GM21825 (cell line): Measurements from ENCODE around the gene MIDN.
A peak's percentile ranks its signal among the peaks of the same experiment; 100 is the strongest.
"Not testable (repeated sequence)": the region's sequence is repeated elsewhere in the genome, so short reads cannot be mapped to it uniquely, and the experiment has no call there.

Experiments
- ATAC-seq: cut with Tn5 transposase; IDR thresholded peaks from one replicate; pipeline ENCODE4 v1.9.1; 2021; ENCODE audit warnings: mild to moderate bottlenecking, moderate library complexity; ENCODE audit not compliant: unreplicated experiment

MIDN gene

DNA sequence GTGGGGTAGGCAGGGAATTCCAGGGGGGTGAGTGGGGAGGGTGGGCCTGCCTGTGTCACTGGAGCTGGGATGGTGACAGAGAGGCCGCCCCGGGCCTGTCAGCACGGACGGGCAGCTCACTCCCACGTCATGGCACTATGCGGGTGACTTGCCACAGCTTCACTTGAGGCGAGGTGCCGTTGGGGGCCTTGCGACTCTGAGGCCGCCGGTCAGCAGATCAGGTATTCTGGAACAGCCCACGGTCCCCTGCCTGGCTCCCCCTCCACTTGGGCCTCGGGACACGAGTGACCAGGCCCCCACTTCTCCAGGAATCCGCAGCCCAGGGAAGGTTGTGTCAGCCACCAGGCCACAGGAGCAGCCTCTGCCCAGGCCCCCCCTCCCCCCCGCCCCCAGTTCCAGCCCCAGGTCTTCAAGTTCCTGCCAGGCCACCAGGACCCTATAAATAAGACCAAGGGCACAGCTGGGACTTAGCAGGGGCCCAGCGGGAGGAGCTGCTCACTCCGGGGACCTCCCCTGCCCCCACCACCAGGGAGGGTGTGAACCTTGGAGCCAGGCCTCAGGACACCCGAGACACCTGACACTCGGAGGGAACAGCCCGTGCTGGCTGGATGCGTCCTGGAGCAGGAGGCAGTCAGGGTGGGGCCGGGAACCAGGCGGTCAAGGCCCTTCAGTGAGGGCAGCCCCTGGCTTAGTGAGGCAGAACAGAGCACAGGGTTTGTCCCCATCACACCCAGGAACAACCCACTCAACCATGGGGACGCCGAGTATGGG lies 2.7 kb upstream of the MIDN start:
- no peak for ATAC-seq

DNA sequence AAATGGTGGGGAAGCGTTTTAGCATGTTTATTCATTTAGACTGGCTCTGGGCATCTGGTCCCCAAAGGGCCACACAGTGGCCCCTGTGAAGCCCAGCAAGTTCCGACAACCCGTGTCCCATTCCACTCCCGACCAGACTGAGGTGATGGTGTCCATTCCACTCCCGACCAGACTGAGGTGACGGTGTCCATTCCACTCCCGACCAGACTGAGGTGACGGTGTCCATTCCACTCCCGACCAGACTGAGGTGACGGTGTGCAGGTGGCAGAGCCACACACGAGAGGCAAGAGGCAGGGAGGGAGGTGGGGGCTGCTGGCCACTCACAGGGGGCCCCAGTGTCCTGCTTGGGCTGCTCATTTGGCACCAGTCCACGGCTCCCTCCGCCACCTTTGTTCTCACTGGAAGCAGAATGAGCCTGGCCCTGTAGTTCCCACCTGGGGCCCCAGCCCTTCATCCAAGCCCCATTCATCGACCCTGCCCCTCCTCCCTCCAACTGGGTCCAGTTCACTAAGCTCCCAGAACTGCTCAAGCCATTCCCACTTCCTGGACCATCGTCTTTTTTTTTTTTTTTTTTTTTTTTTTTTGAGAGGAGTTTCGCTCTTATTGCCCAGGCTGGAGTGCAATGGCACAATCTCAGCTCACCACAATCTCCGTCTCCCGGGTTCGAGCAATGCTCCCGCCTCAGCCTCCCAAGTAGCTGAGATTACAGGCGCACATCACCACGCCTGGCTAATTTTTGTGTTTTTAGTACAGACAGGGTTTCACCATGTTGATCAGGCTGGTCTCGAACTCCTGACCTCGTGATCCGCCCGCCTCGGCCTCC lies 1.9 kb upstream of the MIDN start:
- ATAC-seq = not testable (repeated sequence)

DNA sequence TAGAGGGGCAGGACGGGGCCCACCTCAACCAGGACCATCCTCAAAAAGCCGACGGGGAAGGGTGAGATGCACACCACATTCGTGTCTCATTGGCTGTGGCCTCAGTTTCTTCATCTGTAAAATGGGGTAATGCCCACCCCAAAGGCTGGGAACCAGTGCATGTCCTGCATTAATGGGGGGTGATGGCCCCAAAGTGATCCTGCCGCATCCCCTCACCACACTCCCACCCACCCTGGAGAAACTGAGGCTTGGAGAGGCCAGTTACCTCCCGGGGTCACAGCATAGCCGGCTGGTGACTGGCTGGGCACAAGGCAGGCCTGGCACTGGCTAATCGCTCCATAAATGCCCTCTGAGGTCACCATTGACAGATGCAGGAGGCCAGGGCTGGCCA lies 640 bp upstream of the MIDN start:
- ATAC-seq = no peak

DNA sequence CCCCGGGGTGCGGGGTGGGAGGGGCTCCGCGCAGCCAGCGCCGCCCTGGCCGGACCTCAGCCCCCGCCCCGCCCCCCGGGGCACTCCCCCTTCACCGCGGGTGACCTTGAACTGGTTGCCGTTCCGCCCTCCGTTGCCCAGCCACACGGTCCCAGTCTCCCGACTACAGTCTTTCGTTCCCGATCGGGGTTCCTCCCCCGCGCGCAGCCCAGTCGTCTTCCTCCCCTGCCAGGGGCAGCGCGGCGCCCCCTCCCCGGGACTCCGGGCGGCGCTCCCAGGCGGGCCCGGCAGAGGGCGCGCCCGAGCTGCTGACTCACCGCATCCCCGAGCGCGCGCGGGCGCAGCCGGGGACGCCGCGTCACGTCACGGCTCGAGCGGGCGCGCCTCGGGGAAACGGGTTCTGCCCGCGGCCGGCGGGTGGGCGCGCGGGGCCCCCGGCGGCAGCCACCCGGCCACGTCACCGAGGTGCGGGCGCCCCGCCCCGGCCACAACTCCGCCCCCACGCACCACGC lies 459 bp downstream of the MIDN start:
- ATAC-seq = peak; percentile 23

DNA sequence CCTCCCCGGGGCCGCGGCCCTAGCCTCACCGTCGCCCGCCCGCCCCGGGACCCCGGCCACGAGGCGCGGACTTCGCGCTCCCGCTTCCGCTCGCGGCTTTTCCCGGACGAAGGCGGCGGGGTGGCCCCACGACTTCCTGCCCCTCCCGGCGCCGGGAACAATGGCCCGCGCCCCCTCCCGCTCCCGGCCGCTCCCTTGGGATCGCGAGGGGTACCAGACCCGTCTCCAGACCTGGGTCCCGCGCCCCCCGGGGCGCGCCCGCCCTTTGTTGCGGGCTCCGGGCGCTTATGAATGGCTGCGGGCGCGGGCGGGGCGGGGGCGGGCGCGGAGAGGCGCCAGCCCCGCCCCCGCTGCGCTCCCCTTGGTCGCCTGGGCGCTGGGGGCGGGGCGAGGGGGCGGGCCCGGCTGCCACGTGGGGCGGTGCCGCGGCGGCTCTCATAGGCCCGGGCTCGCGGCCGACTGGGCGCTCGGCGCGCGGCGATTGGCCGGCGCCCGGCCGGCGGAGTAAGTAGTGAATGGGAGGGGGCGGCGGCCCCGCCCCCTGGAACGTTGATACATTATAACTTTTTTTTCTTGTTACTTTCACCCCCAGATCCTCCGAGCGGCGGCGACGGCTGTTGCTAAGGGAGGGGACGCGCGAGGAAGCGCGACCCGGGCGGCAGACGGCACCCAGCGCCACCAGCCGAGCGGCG lies 1.1 kb downstream of the MIDN start:
- peak; percentile 30 for ATAC-seq

DNA sequence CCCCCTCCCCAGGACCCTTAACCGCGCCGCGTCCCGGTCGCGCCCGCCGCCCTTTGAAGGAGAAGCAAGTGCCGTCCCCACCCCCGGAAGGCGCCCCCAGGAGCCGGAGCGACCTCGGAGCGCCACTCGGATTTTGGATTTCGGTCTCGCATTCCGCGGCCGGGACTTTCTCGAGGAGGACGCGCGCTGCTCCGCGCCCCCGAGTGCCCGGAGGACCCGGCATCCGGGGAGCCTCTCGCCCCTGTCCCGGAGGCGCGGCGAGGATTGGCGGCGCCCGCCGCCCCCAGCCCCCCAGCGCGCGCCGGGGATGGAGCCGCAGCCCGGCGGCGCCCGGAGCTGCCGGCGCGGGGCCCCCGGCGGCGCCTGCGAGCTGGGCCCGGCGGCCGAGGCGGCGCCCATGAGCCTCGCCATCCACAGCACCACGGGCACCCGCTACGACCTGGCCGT lies 1.6 kb downstream of the MIDN start:
- ATAC-seq = no peak

DNA sequence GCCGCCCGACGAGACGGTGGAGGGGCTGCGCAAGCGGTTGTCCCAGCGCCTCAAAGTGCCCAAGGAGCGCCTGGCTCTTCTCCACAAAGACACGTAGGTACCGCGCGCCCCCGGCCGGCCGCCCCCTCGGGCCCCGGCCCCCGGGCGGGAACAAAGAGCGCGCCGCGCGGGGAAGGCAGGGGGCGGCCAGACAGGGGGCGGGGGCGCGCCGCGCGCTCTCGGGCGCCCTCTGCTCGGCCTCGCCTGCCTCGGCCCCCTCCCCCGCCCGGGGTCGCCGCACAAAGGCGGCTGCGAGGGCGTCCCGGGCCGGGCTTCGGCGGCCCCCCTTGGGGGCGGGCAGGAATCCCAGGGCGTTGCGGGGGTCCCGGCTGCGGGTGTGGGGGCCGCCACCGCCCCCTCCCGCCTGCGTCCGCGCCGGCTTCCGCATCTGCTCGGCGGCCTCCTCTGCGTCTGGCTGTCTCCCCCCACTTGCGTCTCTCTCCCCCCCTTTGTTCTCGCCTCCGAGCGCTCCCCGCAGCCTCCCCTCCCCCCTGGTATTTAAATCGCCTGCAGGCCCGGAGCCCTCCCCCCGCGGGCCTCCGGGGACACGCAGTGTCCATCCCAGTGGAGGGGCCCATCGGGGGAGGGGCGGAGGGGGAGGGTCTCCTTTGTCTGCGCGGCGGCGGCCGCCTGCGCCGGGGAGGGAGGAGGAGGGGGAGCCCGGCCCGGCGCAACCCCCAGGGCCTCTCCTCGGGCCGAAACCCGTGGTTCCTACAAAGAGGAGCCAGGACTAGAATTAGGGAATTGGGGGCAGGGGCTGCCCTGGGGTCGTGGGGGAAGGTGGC lies 2.3 kb downstream of the MIDN start:
- no peak for ATAC-seq

DNA sequence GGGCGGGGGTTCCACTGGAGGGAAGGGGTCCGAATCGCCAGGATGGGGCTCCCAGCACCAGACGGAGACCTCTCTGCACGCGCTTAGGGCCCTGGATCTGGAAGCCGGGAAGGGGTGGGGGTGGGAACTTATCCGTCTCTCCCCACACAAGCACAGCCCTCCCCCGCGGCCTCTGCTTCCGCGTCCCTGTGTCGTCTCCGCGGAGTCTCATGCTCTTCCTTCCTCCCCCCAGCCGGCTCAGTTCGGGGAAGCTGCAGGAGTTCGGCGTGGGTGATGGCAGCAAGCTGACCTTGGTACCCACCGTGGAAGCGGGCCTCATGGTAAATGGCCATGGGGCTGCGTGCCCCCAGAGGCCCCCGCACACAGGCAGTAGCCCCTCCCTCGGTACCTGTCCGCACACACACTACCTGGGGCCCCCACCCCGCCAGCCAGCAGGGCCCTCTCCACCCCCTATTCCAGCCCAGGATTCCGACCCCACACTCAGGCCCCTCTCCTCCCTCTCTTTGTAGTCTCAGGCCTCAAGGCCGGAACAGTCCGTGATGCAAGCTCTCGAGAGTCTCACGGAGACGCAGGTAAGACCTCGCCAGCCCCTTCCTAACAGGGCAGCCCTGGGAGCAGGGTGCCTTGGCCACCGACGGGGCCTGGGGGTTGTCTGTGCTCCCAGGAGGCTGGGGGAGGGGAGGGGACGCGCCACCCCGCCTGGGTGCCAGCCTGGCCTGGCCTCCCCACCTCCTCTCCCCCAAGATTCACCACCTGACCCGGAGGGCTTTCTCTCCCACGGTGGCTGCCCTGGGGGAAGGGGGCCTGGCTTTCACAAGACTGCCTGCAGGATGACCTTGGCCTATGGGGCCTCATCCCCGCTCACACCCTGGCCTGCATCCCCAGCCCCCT lies 3.2 kb downstream of the MIDN start:
- no peak for ATAC-seq

DNA sequence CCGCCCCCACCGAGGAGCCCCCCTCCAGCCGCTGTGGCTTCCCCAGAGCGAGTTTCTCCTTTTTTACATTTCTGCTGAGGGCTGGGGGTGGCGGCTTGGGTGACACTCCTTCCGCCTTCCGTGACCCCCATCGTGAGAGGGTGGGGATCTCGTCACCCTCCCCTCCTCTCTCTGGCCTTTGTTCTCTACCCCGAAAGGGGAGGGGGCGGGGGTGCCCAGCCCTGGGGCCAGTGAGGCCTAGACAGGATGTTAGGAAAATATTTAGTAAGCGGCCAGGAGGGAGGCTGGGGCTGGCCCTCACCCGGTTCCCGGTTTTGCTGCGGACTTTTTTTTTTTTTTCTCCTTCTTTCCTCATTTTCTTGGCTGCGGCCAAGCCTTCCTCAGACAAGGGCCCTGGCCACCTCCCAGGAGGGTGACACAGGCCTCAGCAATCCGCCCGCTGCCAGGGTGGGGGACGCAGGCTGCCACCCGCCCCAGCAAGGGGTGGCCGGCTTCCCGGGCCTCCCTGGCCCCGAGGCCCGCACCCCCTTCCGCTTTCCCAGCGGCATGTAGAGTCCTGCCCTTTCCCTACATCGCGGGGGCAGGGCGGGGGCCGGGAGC lies 3.9 kb downstream of the MIDN start:
- no peak for ATAC-seq

DNA sequence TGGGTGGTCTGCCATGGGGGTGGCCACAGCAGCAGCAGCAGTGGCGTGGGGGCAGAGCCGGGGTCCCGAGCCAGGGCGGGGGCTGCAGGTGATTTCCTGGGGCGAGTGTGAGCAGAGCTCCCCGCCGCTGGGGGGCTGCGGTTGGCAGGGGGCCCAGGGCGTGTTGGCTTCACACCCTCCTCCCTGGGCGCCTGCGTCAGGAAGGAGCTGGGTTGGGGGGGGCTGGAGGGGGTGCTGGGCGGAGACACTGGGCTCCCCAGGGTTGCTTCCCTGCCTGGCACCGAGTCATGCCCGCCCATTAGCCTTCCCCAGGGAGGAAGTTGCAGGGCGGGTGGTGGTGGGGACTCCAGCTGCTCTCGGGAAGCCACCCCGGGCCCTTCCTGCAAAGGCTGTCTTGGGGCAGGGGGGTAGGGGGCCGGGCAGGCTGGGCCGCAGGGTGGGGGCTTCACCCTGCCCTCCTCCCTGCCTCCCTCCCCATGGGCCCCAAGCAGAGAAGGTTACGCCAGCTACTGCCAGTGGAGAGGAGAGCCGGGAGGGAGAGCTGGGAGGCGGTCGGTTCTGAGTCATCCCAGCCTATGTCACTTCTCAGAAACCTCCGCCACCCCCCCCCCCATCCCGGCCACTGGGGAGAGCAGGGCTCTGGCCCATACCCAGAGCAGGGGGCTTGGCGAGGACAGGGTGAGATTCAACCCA lies 4.6 kb downstream of the MIDN start:
- ATAC-seq = no peak

DNA sequence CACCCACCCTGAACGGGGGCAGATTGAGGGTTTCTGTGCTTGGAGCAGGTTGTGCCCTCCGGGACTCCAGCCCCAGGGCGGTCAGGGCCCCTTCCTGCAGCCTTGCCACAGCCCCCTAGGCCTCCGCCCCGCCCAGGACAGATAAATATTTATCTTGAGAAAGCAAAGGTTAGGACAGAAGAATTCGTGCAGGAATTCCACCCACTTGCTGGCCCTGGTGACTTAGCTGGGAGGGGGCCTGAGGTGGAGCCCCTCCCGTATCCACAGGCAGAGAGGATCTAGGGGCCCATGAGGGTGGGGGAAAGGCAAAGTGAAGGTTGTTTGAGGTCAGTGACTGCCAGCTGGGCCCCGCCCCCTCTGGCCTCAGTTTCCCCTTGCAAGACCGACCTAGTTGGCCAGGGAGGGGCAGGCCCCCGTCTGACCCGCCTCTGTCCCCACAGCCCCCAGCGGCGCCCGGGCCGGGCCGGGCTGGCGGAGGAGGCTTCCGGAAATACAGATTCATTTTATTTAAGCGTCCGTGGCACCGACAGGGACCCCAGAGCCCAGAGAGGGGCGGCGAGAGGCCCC lies 5.2 kb downstream of the MIDN start:
- no peak for ATAC-seq

DNA sequence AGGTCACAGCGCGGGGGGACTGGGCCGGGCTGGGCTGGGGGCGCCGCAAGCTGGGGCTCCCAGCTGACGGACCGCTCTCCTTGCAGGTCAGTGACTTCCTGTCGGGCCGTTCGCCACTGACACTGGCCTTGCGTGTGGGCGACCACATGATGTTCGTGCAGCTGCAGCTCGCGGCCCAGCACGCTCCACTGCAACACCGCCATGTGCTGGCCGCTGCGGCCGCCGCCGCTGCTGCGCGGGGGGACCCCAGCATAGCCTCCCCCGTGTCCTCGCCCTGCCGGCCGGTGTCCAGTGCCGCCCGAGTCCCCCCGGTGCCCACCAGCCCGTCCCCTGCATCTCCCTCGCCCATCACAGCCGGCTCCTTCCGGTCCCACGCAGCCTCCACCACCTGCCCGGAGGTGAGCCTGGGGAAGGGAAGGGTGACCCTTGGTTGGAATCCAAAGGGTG lies 5.7 kb downstream of the MIDN start:
- ATAC-seq = no peak

DNA sequence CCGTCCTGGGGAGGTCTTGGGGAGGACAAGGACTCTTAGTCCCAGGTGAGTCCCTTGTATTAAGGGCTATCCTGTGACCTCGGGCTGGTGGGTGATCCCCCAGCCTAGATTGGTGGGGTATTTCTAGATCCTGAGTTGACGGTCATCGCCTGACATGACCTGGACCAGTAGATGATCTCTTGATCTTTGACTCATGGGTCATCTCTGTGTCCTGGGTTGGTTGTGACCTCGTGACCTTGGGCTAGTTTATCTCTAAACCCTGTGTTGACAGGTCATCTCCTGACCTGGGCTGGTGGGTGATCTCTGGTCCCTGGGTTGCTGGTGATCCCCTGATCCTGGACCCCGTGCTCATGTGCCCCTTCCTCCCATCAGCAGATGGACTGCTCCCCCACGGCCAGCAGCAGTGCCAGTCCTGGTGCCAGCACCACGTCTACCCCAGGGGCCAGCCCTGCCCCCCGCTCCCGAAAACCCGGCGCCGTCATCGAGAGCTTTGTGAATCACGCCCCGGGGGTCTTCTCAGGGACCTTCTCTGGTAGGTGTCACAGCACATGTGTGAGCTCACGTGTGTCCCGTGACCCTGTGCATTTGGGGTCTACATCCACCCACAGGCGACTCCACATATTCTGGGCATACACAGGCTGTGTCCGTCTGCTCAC lies 6.3 kb downstream of the MIDN start:
- ATAC-seq = no peak

DNA sequence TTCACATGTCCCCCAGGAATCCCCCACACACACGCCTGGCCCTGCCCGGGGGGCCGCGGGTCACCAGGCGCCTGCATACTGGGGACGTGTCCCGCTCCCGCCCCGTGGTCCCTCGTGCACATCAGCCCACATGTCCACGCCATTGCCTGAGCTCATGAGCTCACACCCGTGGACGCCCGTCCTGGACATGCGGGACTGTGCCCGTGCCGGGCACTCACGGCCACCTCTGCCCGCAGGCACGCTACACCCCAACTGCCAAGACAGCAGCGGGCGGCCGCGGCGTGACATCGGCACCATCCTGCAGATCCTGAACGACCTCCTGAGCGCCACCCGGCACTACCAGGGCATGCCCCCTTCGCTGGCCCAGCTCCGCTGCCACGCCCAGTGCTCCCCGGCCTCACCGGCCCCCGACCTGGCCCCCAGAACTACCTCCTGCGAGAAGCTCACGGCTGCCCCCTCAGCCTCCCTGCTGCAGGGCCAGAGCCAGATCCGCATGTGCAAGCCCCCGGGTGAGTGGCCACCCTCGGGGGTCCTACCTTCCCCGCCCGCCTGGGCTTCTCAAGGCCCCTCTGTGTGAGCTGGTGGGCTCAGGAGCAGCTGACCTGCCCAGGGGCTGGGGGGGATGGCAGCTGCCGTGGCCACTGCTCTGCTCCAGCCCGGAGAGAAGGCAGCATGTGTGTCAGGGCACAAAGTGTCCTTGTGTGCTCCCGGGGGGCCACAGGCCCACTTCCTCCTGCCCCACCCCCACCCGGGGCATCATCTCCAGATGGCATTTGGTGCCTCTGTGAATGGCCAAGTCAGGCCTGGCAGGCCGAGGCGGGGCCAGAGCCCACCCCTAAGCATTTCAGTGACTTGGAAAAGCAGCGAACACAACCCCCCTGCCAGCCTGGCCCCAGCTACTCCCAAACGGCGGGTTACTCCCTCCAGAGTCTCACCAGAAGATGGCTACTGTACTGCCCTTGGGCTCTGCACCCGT lies 7.1 kb downstream of the MIDN start:
- no peak for ATAC-seq

DNA sequence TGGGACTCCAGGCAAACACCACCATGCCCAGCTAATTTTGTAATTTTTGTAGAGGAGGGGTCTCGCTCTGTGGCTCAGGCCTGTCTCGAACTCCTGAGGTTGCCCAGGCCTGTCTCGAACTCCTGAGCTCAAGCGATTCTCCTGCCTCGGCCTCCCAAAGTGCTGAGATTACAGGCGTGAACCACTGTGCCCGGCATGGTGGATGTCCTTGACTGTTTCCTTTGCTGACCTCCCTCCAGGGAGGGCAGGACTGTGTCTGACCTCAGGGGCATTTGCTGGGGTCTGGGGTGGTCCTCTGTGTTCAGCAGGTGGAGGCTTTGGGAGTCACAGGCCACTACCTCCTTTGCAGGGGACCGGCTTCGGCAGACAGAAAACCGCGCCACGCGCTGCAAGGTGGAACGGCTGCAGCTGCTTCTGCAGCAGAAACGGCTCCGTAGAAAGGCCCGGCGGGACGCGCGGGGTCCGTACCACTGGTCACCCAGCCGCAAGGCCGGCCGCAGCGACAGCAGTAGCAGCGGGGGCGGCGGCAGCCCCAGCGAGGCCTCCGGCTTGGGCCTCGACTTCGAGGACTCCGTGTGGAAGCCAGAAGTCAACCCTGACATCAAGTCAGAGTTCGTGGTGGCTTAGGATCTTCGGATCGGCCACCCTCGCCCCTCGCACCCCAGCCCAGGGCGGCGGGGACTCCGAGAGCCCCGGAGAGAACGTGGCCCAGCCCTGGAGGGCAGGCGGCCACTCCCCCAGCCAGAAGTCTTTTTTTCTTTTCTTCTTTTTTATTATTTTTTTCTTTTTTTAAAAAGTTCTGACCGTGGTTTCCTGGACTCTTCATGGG lies 8.5 kb downstream of the MIDN start:
- no peak for ATAC-seq
